ENCODE results near the gene NF1. TPM values are rescaled to one million over a fixed set of nuclear protein-coding genes. Genes with fewer than 3 reads are reported as not detected.

The NF1 gene
- total RNA-seq, 4 donors from 2014 or later = 51.9 to 67.8 (median 66.3) TPM

- DNase-seq (ENCODE audit: low spot score) = no peak
- TF ChIP-seq, protein P1, sequence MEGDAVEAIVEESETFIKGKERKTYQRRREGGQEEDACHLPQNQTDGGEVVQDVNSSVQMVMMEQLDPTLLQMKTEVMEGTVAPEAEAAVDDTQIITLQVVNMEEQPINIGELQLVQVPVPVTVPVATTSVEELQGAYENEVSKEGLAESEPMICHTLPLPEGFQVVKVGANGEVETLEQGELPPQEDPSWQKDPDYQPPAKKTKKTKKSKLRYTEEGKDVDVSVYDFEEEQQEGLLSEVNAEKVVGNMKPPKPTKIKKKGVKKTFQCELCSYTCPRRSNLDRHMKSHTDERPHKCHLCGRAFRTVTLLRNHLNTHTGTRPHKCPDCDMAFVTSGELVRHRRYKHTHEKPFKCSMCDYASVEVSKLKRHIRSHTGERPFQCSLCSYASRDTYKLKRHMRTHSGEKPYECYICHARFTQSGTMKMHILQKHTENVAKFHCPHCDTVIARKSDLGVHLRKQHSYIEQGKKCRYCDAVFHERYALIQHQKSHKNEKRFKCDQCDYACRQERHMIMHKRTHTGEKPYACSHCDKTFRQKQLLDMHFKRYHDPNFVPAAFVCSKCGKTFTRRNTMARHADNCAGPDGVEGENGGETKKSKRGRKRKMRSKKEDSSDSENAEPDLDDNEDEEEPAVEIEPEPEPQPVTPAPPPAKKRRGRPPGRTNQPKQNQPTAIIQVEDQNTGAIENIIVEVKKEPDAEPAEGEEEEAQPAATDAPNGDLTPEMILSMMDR (IDR thresholded peaks at IDR 0.05) = no peak
- ATAC-seq (ENCODE audit: low FRiP score) = no peak
Measured at GRCh38 chr17:31293581-31293980, 198.8 kb downstream of the NF1 start.

DNA sequence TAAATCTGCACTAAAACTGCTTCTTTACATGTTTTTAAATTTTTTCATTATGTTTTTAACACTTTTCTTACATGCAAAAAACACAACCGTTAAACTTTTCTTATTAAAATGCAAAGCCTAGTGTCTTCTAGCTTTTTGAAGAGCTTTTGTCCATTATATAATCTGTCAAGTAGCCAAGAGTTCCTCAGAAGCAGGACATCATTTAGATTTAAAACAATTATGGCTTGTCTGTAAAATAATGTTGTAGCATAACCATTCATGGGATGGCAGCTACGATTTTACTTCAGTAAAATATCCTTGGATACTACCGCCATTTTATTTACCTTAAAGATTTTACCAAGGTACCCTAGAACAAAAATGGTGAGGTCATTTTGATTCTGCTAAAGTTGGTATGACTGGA lies 199.5 kb downstream of the NF1 start:
- TF ChIP-seq, protein P1 (IDR thresholded peaks at IDR 0.05) = no peak
- DNase-seq (ENCODE audit: low spot score) = no peak
- ATAC-seq (ENCODE audit: low FRiP score) = no peak

- TF ChIP-seq, protein P1 (IDR thresholded peaks at IDR 0.05) = no peak
Measured at GRCh38 chr17:31294820-31295488, 200.2 kb downstream of the NF1 start.

DNA sequence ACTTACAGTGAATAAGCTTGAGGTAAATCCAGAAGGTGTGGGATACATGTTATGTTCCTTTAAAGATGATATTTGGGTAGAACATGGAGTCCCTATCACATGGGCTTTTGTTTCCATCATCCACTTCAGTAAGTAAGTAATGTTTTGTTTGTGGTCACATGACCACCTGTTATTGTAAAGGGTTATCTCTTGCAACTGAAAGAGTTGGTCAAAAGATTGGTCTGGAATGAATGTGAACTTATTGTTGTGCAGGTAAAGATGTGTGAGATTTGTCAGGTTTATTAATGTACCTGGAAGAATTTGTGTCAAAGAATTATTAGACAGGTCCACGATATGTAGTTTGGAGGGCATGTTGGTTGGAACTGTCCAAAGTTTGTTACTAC lies 200.7 kb downstream of the NF1 start:
- no peak for DNase-seq (ENCODE audit: low spot score)

More at GRCh38 chr17:31294820-31295488, 200.2 kb downstream of the NF1 start:
- ATAC-seq (ENCODE audit: low FRiP score) = no peak
- DNase-seq (ENCODE audit: low spot score) = no peak

GRCh38 chr17:31296142-31296541 lies 201.4 kb downstream of the NF1 start:
- no peak for DNase-seq (ENCODE audit: low spot score)
- TF ChIP-seq, protein P1 (IDR thresholded peaks at IDR 0.05) = no peak

More for the DNA sequence above, 200.7 kb downstream of the NF1 start:
- no peak for ATAC-seq (ENCODE audit: low FRiP score)
- TF ChIP-seq, protein P1 (IDR thresholded peaks at IDR 0.05) = no peak

DNA sequence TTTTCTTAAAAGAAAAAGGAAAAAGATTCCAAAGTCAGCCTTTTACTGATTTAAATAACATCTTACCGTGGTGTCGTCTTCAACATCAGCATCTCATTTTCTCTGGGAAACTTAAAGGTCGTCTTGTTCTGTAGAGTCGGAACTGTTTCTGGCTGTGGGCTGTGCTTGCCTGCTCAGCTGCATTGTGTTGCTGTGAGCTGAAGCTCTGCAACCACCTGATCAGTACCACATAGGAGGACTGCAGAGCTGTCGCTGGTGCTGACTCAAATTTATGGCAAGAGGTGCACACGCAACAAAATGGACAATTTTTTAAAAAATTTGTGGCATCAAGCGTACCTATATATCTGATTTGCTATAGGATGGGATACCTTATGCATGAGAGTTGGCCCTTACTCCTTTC lies 202.3 kb downstream of the NF1 start, which contains the start of gene OMG:
Gene OMG (minus strand): TSS at position 150 of the 400 bp plus-strand sequence. CDS start 908 bp downstream, outside the sequence.
- DNase-seq (ENCODE audit: low spot score) = no peak
- TF ChIP-seq, protein P1 (IDR thresholded peaks at IDR 0.05) = no peak
- no peak for ATAC-seq (ENCODE audit: low FRiP score)

More at GRCh38 chr17:31296142-31296541, 201.4 kb downstream of the NF1 start:
- no peak for ATAC-seq (ENCODE audit: low FRiP score)

GRCh38 chr17:31299624-31300023 lies 204.8 kb downstream of the NF1 start:
- TF ChIP-seq, protein P1 (IDR thresholded peaks at IDR 0.05) = no peak
- DNase-seq (ENCODE audit: low spot score) (no peak), ATAC-seq (ENCODE audit: low FRiP score) (no peak)
